Measurements from ENCODE around the gene GINS1. TPM values are rescaled to one million over a fixed set of nuclear protein-coding genes. Genes with fewer than 3 reads are reported as not detected.

Gene GINS1
- total RNA-seq, 1 experiment from 2014 or later: 85.0 TPM

GRCh38 chr20:25378189-25378883 lies 29.1 kb upstream of the GINS1 start:
- Histone ChIP-seq H3K9me3 (replicated peaks) (no peaks in the 10 kb centered on the region; the same call in 1 of the 2 replicates), H3K4me3 (no peak overlapping the region), H3K4me1 (no peaks in the 10 kb centered on the region), H3K27me3 (no peaks in the 10 kb centered on the region), H3K36me3 (peaks cover 17% of the 10 kb centered on the region), H3K27ac (no peak overlapping the region)
- no peak for DNase-seq

GRCh38 chr20:25378884-25379733 lies 28.4 kb upstream of the GINS1 start:
- Histone ChIP-seq H3K4me1 (no peaks in the 10 kb centered on the region), H3K36me3 (peaks cover 17% of the 10 kb centered on the region), H3K9me3 (replicated peaks) (no peaks in the 10 kb centered on the region; the same call in 1 of the 2 replicates)

GRCh38 chr20:25380945-25381614 lies 26.4 kb upstream of the GINS1 start:
- Histone ChIP-seq H3K4me1 (no peaks in the 10 kb centered on the region), H3K9me3 (replicated peaks) (no peaks in the 10 kb centered on the region; the same call in 1 of the 2 replicates), H3K27me3 (no peaks in the 10 kb centered on the region), H3K36me3 (peaks cover 17% of the 10 kb centered on the region), H3K27ac (no peak overlapping the region), H3K4me3 (no peak overlapping the region)
- no peak for DNase-seq

More at GRCh38 chr20:25378884-25379733, 28.4 kb upstream of the GINS1 start:
- DNase-seq: no peak
- Histone ChIP-seq H3K27ac (no peak overlapping the region), H3K27me3 (no peaks in the 10 kb centered on the region), H3K4me3 (no peak overlapping the region)

DNA sequence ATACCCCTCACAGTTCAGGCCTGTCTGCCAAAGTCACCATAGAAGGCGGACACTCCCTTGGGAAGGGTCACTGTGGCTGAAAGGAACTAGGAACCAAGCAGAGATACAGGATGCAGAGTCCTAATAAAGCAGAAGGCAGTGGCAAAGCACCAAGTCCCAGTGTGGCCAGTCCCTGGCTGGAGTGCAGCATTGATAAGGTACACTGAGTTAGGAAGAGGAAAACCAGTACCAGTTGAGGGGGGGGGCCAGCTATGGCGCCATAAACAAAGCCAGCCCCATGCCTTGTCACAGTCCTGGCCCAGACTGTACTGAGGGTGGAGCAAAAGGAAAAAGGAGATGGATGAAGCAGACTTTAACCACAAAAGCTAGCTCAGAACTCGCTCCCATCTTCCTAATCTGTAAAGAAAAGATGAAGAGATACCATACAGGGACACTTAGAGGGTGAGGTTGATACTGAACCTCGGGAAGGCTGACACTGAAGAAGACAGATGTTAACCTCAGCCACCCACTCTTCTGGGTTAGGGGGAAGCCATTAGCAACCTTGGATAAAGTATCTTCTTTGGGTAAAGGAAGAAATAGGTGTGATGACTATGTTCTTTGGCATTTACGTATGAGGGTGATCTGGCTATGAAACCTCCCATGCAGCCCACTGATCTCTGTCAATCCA lies 24.6 kb upstream of the GINS1 start:
- peaks cover 17% of the 10 kb centered on the region for H3K36me3 ChIP-seq
- H3K9me3 ChIP-seq (replicated peaks): no peaks in the 10 kb centered on the region; the same call in 1 of the 2 replicates
- DNase-seq: no peak
- no peaks in the 10 kb centered on the region for H3K27me3 ChIP-seq
- H3K4me3 ChIP-seq: no peak overlapping the region
- no peak overlapping the region for H3K27ac ChIP-seq
- H3K4me1 ChIP-seq: no peaks in the 10 kb centered on the region

DNA sequence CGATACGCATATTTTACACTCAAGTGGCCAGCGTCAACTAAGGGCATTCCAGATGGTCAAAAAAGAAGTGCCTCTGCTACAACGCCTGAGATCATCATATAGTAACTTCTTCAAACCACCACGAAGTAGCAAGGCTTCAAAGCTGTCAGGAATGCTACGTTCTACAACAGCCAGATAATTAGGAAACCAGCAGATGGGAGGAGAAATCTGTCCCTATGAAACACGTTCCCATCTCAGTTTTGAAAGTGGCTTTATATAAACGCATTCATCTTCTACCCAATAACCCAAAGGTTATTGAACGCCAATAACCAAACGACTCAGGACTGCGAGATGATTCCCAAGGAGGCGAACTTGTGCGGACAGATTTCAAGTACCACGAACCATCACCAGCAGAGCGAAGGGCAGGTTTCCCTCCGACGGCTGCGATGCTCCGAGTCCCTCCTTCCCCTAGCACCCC lies 18.0 kb upstream of the GINS1 start:
- Histone ChIP-seq H3K27ac (peak overlapping the region; percentile 65; the same call in 1 of the 2 replicates), H3K27me3 (no peaks in the 10 kb centered on the region), H3K4me3 (peak overlapping the region; percentile 99), H3K36me3 (peaks cover 6% of the 10 kb centered on the region; the same call in 1 of the 2 replicates), H3K4me1 (peaks cover 3% of the 10 kb centered on the region; the same call in 1 of the 2 replicates), H3K9me3 (replicated peaks) (no peaks in the 10 kb centered on the region)
- peak in 1 of 2 experiments; percentile 36 for DNase-seq

GRCh38 chr20:25389858-25390537 lies 17.5 kb upstream of the GINS1 start:
- Histone ChIP-seq H3K4me1 (peaks cover 3% of the 10 kb centered on the region; the same call in 1 of the 2 replicates), H3K27ac (peak overlapping the region; percentile 65), H3K9me3 (replicated peaks) (no peaks in the 10 kb centered on the region), H3K36me3 (peaks cover 6% of the 10 kb centered on the region; the same call in 1 of the 2 replicates), H3K27me3 (no peaks in the 10 kb centered on the region), H3K4me3 (peak overlapping the region; percentile 99)
- peak; percentile 54 to 59 for DNase-seq

DNA sequence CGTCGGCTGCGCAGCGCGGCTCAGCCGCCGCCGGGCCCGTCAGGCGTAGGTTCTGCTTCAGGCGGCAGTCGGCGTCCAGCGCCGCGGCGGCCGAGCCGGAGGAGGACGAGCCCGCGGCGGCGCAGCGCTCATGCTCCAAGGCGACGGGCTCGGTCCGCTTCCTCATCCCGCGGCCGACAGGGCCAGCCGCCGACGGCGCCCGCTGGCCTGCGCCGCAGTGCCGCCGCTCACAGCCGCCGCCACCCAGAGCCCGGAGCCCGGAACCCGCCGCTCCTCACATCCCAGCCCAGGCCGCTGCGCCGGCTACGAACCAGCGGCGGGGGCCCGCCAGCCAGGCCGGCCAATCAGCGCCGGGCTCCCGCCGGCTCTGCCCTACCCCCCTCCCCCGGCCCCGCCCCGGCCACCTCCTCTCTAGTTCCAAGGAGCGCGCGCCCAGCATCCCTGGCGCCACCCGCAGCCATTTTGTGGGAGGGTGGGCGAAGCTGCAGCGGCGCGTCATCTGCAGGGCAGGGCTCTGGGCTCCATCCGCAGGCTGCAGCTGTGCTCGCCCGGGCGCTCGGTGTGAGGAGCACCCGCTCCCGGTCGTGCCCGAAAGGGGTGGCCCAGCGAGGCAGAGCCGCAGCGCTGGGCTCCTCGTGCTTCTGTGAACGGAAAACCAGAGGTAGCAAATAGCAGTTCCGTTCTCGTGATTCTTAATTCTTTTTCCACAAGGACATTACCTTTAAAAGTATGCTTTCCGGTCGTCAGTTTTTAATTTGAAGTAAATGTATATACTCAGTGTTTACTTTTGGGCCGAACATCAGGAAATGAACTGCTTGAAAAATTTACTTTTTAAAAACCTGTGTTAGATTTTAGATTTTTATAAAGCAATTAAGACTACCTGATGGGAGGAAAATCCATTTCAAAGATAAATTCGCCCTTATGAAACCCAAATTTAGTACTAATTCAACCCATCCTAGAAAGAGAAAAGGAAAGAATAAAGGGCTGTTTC lies 16.6 kb upstream of the GINS1 start, which contains the start of gene ABHD12:
Gene ABHD12 (minus strand): TSS at position 298 of the 991 bp plus-strand sequence. CDS start 132 bp downstream, at position 166.
- H3K9me3 ChIP-seq (replicated peaks): no peaks in the 10 kb centered on the region
- peak; percentile 97 to 98 for DNase-seq
- H3K36me3 ChIP-seq: peaks cover 6% of the 10 kb centered on the region; the same call in 1 of the 2 replicates
- peaks cover 3% of the 10 kb centered on the region; the same call in 1 of the 2 replicates for H3K4me1 ChIP-seq
- no peaks in the 10 kb centered on the region for H3K27me3 ChIP-seq
- H3K27ac ChIP-seq: peak within 1 kb of the TSS; percentile 65
- H3K4me3 ChIP-seq: peak within 1 kb of the TSS; percentile 99

GRCh38 chr20:25394276-25394675 lies 13.2 kb upstream of the GINS1 start:
- no peak for DNase-seq
- no peak overlapping the region for H3K27ac ChIP-seq
- peaks cover 8% of the 10 kb centered on the region for H3K4me1 ChIP-seq
- H3K36me3 ChIP-seq: no peaks in the 10 kb centered on the region
- H3K27me3 ChIP-seq: no peaks in the 10 kb centered on the region
- no peaks in the 10 kb centered on the region for H3K9me3 ChIP-seq (replicated peaks)
- no peak overlapping the region for H3K4me3 ChIP-seq

DNA sequence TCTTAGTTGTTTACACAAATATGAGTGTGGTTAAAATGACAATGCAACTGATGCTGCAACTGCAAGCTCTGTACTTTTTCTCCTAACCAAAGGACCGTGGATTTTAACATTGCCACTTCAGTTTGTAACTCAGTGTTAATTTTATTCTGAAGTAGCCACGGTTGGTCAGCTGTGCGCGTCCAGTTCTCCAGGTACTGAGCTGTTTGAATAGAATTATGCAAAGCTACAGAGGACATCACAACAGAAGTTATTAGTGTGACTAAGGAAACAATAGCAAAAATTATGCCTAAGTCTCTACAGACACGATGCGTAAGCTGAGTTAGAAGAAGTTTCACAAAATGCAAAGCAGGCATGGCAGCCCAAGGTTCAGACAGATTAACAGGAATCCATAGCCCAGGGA lies 12.5 kb upstream of the GINS1 start:
- no peak for DNase-seq
- Histone ChIP-seq H3K27ac (no peak overlapping the region), H3K4me3 (no peak overlapping the region)

GRCh38 chr20:25397096-25397495 lies 10.4 kb upstream of the GINS1 start:
- H3K27ac ChIP-seq: no peak overlapping the region
- peaks cover 8% of the 10 kb centered on the region for H3K4me1 ChIP-seq
- H3K36me3 ChIP-seq: no peaks in the 10 kb centered on the region
- DNase-seq: no peak
- no peaks in the 10 kb centered on the region for H3K27me3 ChIP-seq
- H3K9me3 ChIP-seq (replicated peaks): no peaks in the 10 kb centered on the region
- H3K4me3 ChIP-seq: no peak overlapping the region

More for the DNA sequence above, 12.5 kb upstream of the GINS1 start:
- Histone ChIP-seq H3K36me3 (no peaks in the 10 kb centered on the region), H3K9me3 (replicated peaks) (no peaks in the 10 kb centered on the region), H3K27me3 (no peaks in the 10 kb centered on the region), H3K4me1 (peaks cover 8% of the 10 kb centered on the region)

GRCh38 chr20:25397821-25398220 lies 9.7 kb upstream of the GINS1 start:
- Histone ChIP-seq H3K36me3 (no peaks in the 10 kb centered on the region), H3K27me3 (no peaks in the 10 kb centered on the region), H3K9me3 (replicated peaks) (peaks cover 5% of the 10 kb centered on the region; the same call in 1 of the 2 replicates), H3K4me3 (no peak overlapping the region), H3K27ac (no peak overlapping the region), H3K4me1 (peaks cover 8% of the 10 kb centered on the region)
- no peak for DNase-seq

GRCh38 chr20:25398376-25399036 lies 9.0 kb upstream of the GINS1 start:
- peaks cover 8% of the 10 kb centered on the region for H3K4me1 ChIP-seq
- H3K4me3 ChIP-seq: no peak overlapping the region
- peaks cover 5% of the 10 kb centered on the region; the same call in 1 of the 2 replicates for H3K9me3 ChIP-seq (replicated peaks)
- no peaks in the 10 kb centered on the region for H3K27me3 ChIP-seq
- H3K36me3 ChIP-seq: no peaks in the 10 kb centered on the region
- peak in 1 of 2 experiments; percentile 30 for DNase-seq
- no peak overlapping the region for H3K27ac ChIP-seq

Data from SJCRH30 (cell line).